GM15510 (cell line): ENCODE data around the gene KCNMA1.

ENCODE experiments used
- POLR2A ChIP-seq: IDR thresholded peaks from 3 replicates; pipeline ENCODE4 v1.6.1; 2011; ENCODE audit warnings: borderline replicate concordance; ENCODE audit not compliant: insufficient read length; ENCODE audit errors: extremely low read depth

Gene KCNMA1

GRCh38 chr10:77431980-77432797 lies 205.4 kb downstream of the KCNMA1 start:
- no peak for TF ChIP-seq POLR2A

GRCh38 chr10:77431209-77431611 lies 206.4 kb downstream of the KCNMA1 start:
- no peak for TF ChIP-seq POLR2A

- no peak for TF ChIP-seq POLR2A
These were observed 207.1 kb downstream of the KCNMA1 start for GRCh38 chr10:77430530-77430929.

- TF ChIP-seq POLR2A, result no peak
These were observed 208.8 kb downstream of the KCNMA1 start for GRCh38 chr10:77428691-77429395.

DNA sequence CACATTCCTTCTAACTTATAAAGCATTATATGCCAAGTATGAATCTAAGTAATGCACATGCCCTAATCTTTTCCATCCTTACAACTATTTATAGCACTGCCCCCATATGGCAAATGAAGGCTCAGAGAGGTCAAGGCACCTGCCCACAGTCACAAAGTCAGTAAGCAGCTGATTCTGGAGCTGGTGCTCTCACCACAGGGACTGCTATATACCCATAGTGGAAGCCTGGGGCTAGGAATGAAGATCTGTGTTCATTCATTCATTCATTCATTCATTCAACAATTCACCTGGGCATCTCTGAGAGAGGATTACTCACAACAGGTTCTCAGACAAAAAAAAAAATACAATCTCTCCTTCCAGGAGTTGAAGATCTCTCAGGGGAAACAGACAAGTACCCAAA lies 213.4 kb downstream of the KCNMA1 start:
- TF ChIP-seq POLR2A, result no peak

DNA sequence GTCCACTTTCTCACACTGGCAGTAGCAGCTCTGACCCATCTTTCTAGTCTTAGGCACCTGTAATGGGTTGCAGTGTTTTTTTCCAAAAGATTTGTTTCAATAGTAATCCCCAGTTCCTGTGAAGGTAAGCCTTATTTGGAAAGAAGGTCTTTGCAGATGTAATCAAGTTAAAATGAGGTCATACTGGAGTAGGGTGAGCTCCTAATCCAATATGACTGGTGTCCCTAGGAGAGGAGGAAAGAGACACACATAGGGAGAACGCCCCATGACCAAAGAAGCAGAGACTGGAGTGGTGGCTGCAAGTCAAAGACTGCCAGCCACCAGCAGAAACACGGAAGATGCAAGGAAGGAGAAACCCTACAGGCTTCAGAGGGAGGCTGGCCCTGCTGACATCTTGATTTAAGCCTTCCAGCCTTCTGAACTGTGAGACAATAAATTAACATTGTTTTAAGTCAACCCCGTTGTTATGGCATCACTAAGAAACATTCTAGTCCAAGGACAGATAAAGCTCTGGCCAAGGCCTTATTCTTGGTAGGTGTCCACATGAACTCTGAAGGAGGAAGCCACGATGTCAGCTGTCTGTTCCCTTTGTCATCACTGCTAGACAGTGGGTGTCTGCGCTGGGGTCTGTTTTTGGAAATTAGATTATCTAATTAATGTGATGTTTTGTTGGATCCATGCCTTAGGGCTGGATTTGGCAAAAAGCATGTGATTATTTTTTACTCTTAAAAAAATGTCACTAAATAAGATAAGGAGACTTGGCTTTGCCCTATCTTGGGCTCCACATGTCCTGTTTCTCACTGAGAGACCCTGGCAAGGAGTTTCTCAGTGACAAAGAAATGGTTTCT lies 214.9 kb downstream of the KCNMA1 start:
- no peak for TF ChIP-seq POLR2A

GRCh38 chr10:77421591-77421990 lies 216.0 kb downstream of the KCNMA1 start:
- no peak for TF ChIP-seq POLR2A

DNA sequence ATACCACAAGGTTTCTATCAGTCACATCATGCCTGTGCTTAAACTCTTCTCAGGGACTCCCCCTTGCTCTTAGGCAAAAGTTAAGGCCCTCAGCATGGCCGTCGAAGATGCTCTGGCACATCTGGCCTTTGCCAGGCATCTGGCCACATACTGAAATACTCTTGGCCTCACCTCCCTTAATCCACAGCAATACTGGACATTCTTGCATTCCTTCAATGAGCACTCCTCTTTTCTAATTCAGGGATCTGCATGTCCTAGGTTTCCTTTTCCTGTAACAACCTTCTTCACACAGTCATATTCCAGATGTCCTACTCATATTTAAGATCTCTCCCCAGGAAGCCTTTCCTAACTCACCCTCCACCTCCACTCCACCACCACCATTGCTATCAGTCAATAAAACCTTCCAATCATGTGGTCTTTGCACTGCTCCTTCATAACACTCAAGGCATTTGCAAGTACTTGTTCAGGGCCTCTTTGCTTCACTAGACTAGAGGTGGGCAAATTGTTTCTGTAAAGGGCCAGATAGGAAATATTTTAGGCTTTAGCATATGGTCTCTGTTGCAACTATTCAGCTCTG lies 216.6 kb downstream of the KCNMA1 start:
- TF ChIP-seq POLR2A, result no peak

DNA sequence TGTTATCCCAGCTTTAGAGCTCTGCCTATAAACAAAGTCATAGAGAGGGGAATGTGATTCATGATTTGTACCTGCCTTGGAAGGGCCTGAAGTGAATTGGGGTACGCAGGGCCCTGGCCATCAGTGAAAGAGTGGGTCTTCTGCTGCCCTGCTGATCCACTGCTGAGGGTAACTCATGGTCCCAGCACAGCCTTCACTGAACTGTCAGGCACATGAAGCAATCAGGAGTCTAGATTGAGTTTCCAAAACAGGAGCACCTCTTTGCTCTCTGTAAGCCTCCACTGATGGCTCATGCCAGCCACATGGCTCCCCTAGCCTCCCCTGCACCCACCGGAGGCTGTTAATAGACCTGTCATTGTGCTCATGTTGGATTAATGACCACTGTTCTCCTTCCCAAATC lies 217.6 kb downstream of the KCNMA1 start:
- no peak for TF ChIP-seq POLR2A

DNA sequence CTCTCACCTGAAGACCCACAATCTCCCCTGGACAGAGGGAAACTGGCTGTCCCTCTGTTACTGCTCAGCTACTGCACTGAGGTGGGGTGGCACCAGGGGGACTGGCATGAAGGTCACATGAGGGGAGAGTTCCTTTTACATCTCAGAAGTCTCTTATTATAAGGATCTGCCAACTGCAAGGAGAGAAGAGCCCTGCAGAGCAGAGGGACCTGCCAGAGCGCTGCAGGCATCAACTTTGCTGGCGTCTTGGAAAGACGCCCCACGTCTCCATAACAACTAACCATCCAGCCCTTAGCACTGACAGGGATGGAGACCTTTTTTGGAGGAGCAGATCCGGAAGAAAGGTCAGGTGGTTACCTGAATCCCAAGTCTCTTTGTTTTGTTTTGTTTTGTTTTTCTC lies 218.6 kb downstream of the KCNMA1 start:
- no peak for TF ChIP-seq POLR2A

GRCh38 chr10:77417806-77418640 lies 219.6 kb downstream of the KCNMA1 start:
- TF ChIP-seq POLR2A, result no peak

- TF ChIP-seq POLR2A, result no peak
These were observed 220.2 kb downstream of the KCNMA1 start for GRCh38 chr10:77417359-77417758.

DNA sequence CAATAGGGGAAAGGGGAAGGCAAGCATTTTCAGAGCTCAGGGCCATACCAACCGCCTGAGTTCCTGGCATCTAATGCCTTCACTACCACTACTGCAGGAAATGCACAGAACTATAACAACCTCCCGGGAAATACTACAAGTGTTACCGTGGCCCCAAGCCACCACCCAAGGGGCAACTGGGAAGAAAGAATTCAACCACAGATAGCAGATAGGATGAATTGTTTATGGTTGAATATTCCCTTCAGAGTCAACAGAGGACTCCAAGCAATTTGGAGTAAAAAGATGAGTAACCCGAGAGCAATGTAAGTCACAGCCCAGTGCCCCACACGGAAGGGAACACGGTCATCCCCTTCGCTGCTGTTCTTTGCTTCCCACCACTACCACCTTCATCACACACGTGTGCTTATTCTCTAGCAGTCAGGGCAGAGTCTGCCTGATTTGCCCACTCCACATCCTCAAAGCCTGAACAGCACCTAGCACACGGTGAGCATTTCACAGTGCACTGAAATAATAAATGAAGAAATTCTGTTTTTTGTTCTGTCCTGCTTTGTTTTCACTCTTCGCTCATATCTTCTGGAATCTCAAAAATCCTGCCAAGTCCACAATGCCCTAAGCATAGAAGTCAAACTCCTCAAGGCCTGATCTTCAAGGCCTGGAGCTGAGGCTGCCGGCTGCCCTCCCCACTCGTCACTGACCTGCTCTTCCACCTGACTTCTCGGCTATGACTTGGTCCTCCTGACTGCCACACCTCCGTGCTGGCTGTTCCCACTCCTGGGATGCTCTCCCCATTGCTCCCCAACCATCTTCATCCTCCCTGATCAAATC lies 221.1 kb downstream of the KCNMA1 start:
- TF ChIP-seq POLR2A, result no peak
